Activated naive CD4-positive, alpha-beta T cell treated with anti-CD3 and anti-CD28 coated beads for 36 hours (primary cell): Measurements from ENCODE around the gene MAPK6. TPM values are rescaled to one million over a fixed set of nuclear protein-coding genes. Genes with fewer than 3 reads are reported as not detected.
"Not testable (repeated sequence)": the region's sequence is repeated elsewhere in the genome, so short reads cannot be mapped to it uniquely, and the experiment has no call there.

Experiments used
- CTCF ChIA-PET: fragments of 350-600 bp; sonication (Branson Sonifier 250); formaldehyde crosslinking; loops from one replicate; lab custom pipeline; 2021; ENCODE audit warnings: antibody characterized with exemption; lab: Charles Lee
- DNase-seq: peaks from one replicate; pipeline ENCODE4 v3.0.0-alpha.2; 2020
- H3K27ac Mint-ChIP-seq: one replicate; pipeline ENCODE4 v1.8.0; 2021; ENCODE audit warnings: mild to moderate bottlenecking, mixed read lengths
- H3K27me3 Mint-ChIP-seq: one replicate; pipeline ENCODE4 v1.8.0; 2021; ENCODE audit warnings: low read depth, mixed read lengths
- H3K36me3 Mint-ChIP-seq: one replicate; pipeline ENCODE4 v1.8.0; 2021; ENCODE audit warnings: low read depth, mixed read lengths
- H3K4me1 Mint-ChIP-seq: one replicate; pipeline ENCODE4 v1.8.0; 2021; ENCODE audit warnings: low read depth, mixed read lengths
- H3K4me3 Mint-ChIP-seq: one replicate; pipeline ENCODE4 v1.8.0; 2021; ENCODE audit warnings: mild to moderate bottlenecking, moderate library complexity, mixed read lengths
- H3K9me3 Mint-ChIP-seq: one replicate; pipeline ENCODE4 v1.8.0; 2021; ENCODE audit warnings: mixed read lengths
- intact Hi-C: fragments of 100-400 bp; cut with micrococcal nuclease; formaldehyde crosslinking; loops from one replicate; pipeline ENCODE4 v1.15.1; 2023
- total RNA-seq, 2 experiments: library from RNA; stranded (reverse); gene quantifications; one replicate each; pipeline ENCODE4 v1.2.3, GENCODE V29; 2021

Gene MAPK6
- total RNA-seq, 2 experiments from 2014 or later, result 16.7 to 17.2 TPM

DNA sequence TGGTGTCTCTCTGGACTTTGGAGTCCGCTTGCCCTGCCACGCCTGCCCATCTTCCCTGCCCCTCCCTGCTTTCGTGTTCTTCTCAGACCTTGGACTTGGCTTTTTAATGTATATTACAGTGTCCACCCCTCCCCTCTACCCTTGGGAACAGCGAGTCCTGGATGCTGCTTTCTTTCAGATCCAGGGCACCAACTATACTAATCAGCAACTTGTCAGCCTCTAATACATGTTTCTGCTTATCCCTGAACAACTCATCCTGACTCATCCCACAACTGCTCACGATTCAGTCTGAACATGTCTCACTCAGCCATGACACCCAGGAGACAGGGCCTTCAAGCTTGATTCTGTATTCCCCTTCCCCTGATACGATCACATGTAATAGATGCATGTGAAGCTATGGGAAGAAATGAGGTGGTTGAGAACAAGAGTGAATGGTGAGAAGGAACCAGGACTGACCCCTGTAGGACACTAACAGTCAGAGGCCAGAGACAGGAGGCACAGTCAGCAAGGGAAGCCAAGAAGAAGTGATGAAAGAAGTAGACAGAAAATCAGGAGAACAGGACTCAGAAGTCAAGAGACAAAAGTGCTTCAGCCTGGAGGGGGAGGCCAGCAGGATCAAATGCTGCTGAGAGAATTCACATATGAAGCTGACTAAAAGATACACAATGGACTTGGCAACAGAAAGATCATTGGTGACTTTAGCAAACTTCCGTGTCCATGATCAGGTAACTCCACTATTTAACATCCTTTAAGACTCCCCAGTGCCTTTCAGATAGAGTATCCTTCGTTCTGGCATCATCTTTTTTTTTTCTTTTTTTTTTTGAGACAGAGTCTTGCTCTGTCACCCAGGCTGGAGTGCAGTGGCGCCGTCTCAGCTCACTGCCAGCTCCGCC is 58.1 kb downstream of the MAPK6 start:
- H3K9me3 Mint-ChIP-seq, result no peaks in the 10 kb centered on the region
- DNase-seq, result peak; percentile 52
- H3K27ac Mint-ChIP-seq, result no peak overlapping the region

DNA sequence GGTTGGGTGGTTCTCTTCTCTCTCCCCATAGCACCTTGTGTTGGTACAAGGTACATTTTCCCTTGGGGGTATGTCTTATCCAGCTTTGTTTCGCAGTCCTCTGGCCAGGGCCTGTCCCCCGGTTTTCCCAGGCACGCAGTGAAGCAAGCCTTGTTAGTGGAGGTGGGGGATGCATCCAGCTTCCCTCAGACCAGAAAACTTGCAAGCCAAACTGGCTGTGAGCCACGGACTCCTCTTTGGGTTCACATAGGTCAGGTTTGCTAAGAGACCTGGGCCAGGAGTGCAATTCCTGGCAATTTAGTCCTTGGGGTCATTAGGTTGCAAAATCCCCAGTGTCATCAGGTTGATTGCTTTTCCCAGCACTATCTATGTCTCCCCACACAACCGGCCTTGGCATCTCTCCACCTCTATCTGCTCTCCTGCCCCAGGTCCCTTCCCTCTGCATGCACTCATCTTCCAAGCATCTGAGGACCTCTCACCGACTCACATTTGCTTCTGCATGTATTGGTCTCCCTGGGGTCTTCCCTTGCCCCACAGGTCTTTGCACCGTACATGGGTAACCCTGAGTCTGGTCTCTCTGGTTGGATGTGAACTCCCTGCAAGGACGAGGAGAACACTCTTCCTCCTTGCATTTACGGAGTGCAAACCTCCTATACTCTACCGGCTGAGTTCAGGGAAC is 59.3 kb downstream of the MAPK6 start:
- intact Hi-C loops, result loop anchor here (2.0 kb wide), 4 partner anchors 32 to 190 kb away; no protein-coding TSS in a partner anchor
- no peak overlapping the region for H3K27ac Mint-ChIP-seq
- no peaks in the 10 kb centered on the region for H3K9me3 Mint-ChIP-seq
- H3K36me3 Mint-ChIP-seq, result no peaks in the 10 kb centered on the region
- no peaks in the 10 kb centered on the region for H3K27me3 Mint-ChIP-seq
- H3K4me3 Mint-ChIP-seq, result no peak overlapping the region
- CTCF ChIA-PET, result interaction anchor here (0.6 to 6.1 kb wide), 36 partner anchors 8 to 1282 kb away, joined by 3 to 53 read pairs (median 4); partner anchors contain the start of genes BCL2L10 and LEO1
- peaks cover 2% of the 10 kb centered on the region for H3K4me1 Mint-ChIP-seq
- no peak for DNase-seq

More for the DNA sequence above, 58.1 kb downstream of the MAPK6 start:
- intact Hi-C loops, result no loop called here
- CTCF ChIA-PET, result interaction anchor here (0.5 to 6.1 kb wide), 19 partner anchors 9 to 151 kb away, joined by 3 to 53 read pairs (median 4); partner anchors contain the start of gene BCL2L10
- Mint-ChIP-seq H3K4me1 (peaks cover 2% of the 10 kb centered on the region), H3K36me3 (no peaks in the 10 kb centered on the region), H3K27me3 (no peaks in the 10 kb centered on the region), H3K4me3 (no peak overlapping the region)

DNA sequence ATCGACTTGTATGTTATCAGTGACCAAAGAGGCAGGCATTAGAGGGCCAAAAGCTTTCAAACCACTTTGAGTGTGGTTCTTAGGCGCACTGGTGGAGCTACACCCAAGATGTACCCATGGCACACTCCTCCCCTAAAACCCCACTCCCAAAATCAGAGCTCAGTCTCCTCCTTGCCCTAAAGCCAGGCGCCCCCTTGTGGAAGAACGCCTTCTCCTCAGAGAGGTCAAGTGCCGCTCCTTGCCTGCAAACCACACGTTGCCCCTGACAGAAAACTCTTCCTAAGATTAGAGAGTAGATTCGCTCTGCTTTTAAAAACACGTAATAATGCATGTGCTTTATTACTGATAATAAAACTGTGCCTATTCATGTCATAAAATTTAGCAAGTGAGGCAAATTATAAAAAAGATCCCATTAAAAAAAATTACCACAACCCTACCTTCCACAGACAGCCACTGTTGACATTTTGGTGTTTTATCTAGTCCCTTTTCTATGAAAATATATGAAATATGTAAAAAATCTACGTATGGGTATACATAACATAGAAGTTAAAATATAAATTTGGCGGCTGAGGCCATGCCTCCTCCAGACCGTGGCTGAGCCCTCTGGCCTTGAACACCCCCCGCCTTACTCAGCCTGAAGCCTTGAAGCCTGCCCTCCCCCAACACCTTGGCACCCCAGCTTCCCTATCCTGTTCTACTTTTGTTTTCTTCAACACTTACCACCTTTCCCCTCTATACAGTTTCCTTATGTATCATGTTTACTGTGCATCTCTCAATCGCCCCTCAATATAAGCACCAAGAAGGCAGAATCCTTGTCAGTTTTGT is 60.1 kb downstream of the MAPK6 start:
- peak; percentile 93 for DNase-seq
- Mint-ChIP-seq H3K9me3 (no peaks in the 10 kb centered on the region), H3K4me1 (peaks cover 2% of the 10 kb centered on the region), H3K27me3 (no peaks in the 10 kb centered on the region), H3K4me3 (no peak overlapping the region), H3K36me3 (no peaks in the 10 kb centered on the region), H3K27ac (no peak overlapping the region)
- intact Hi-C loops, result loop anchor here (1.0 to 2.0 kb wide), 5 partner anchors 32 to 190 kb away; no protein-coding TSS in a partner anchor
- CTCF ChIA-PET, result interaction anchor here (0.5 to 6.1 kb wide), 34 partner anchors 8 to 1281 kb away, joined by 3 to 53 read pairs (median 4); partner anchors contain the start of gene LEO1

DNA sequence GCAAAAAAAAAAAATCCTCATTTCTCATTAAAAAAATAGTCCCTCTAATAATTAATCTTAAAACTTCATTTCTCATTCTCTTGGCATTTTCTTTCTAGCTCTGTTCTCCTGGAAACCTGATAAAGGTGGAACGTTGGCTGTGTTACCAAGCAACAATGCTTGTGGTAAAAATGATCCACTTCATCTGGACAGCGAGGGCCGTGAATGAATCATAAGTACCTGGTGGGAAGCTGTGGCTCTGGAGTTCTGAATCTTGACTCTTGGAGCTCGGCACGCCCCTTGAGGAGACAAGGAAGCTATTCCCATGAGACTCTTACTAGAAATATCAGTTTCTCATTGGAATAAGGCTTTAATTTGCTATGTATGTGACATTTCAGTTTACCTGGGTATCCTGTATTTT is 61.0 kb downstream of the MAPK6 start:
- H3K4me1 Mint-ChIP-seq, result peaks cover 2% of the 10 kb centered on the region

DNA sequence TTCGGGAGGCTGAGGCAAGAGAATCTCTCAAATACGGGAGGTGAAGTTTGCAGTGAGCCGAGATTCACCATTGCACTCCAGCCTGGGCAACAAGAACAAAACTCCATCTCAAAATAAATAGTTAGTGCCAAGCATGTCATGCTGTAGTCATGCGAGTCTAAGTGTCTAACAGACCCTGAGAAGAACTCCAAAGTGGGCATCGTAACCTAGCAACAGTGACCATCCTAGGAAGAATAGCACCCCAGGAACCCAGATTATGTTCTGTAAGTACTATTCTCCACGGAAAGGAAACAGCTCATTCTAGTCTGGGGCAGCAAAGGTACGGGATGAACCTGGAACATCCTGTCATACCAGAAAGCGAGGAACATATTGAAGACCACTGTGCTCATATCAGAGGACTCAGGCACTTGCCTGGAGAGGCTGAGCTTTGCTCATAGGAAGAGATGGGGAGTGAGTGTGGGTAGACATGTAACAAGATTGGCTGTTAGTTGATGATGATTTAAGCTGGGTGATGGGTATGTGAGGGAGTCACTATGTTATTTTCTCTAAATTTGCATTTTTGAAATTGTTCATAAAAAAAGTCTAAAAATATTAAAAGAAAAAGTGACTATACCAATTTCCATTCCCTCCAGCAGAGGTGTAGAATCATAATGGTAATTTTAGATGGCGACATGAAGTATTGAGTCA is 61.8 kb downstream of the MAPK6 start:
- Mint-ChIP-seq H3K4me3 (no peak overlapping the region), H3K27me3 (no peaks in the 10 kb centered on the region), H3K9me3 (no peaks in the 10 kb centered on the region), H3K27ac (no peak overlapping the region), H3K4me1 (peaks cover 2% of the 10 kb centered on the region), H3K36me3 (no peaks in the 10 kb centered on the region)
- intact Hi-C loops, result no loop called here
- CTCF ChIA-PET, result interaction anchor here (1.1 to 6.1 kb wide), 6 partner anchors 18 to 337 kb away, joined by 3 to 53 read pairs (median 4); no protein-coding TSS in a partner anchor
- no peak for DNase-seq

More for the DNA sequence above, 61.0 kb downstream of the MAPK6 start:
- Mint-ChIP-seq H3K9me3 (no peaks in the 10 kb centered on the region), H3K4me3 (no peak overlapping the region), H3K36me3 (no peaks in the 10 kb centered on the region), H3K27me3 (no peaks in the 10 kb centered on the region), H3K27ac (no peak overlapping the region)
- CTCF ChIA-PET, result interaction anchor here (0.6 to 6.1 kb wide), 14 partner anchors 12 to 338 kb away, joined by 3 to 53 read pairs (median 6); no protein-coding TSS in a partner anchor
- intact Hi-C loops, result no loop called here
- no peak for DNase-seq

GRCh38 chr15:52082197-52083036 is 63.4 kb downstream of the MAPK6 start:
- DNase-seq, result no peak
- intact Hi-C loops, result loop anchor here (1.0 kb wide), 1 partner anchor 145 kb away; no protein-coding TSS in a partner anchor
- Mint-ChIP-seq H3K27ac (no peak overlapping the region), H3K4me3 (no peak overlapping the region), H3K36me3 (no peaks in the 10 kb centered on the region), H3K9me3 (no peaks in the 10 kb centered on the region), H3K27me3 (no peaks in the 10 kb centered on the region), H3K4me1 (no peaks in the 10 kb centered on the region)
- CTCF ChIA-PET, result interaction anchor here (0.6 to 1.8 kb wide), 5 partner anchors 36 to 172 kb away, joined by 3 to 6 read pairs (median 4); no protein-coding TSS in a partner anchor

- H3K36me3 Mint-ChIP-seq, H3K27me3 Mint-ChIP-seq, DNase-seq, H3K4me3 Mint-ChIP-seq, H3K4me1 Mint-ChIP-seq, H3K9me3 Mint-ChIP-seq, intact Hi-C loops, H3K27ac Mint-ChIP-seq: not testable (repeated sequence)
- CTCF ChIA-PET, result interaction anchor here (0.6 to 1.8 kb wide), 5 partner anchors 37 to 173 kb away, joined by 3 to 6 read pairs (median 4); no protein-coding TSS in a partner anchor
Measured at GRCh38 chr15:52083037-52083359, 64.0 kb downstream of the MAPK6 start.

- CTCF ChIA-PET, result interaction anchor here (0.7 to 1.8 kb wide), 7 partner anchors 14 to 173 kb away, joined by 3 to 6 read pairs (median 4); no protein-coding TSS in a partner anchor
- Mint-ChIP-seq H3K4me1 (no peaks in the 10 kb centered on the region), H3K4me3 (no peak overlapping the region), H3K27me3 (no peaks in the 10 kb centered on the region), H3K36me3 (no peaks in the 10 kb centered on the region), H3K27ac (no peak overlapping the region), H3K9me3 (no peaks in the 10 kb centered on the region)
- no peak for DNase-seq
- intact Hi-C loops, result no loop called here
Measured at GRCh38 chr15:52083603-52084002, 64.6 kb downstream of the MAPK6 start.

DNA sequence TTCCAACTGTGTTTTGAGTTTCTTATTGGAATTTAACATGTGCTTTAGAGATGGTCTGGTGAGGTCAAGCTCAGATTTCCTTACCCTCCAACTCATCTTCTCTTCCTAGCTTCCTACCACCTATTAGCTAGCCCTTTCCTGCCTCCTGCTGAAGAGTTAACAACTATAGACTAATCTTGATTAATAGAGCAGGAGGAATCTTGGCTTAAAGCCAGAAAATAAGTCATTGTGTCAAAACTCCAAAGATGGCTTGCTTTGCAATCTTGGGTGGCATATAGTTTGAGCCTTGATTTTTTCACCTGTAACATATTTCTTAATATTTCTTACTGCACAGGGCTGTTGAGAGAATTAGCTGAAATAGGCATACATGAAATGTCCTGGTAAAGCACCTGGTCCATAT is 66.3 kb downstream of the MAPK6 start:
- H3K27me3 Mint-ChIP-seq, result no peaks in the 10 kb centered on the region
- intact Hi-C loops, result no loop called here

GRCh38 chr15:52086011-52086786 is 67.2 kb downstream of the MAPK6 start:
- Mint-ChIP-seq H3K27me3 (no peaks in the 10 kb centered on the region), H3K4me3 (no peak overlapping the region), H3K36me3 (no peaks in the 10 kb centered on the region), H3K4me1 (no peaks in the 10 kb centered on the region), H3K27ac (no peak overlapping the region), H3K9me3 (peaks cover 8% of the 10 kb centered on the region)
- intact Hi-C loops, result no loop called here
- no peak for DNase-seq
- CTCF ChIA-PET, result interaction anchor here (1.0 kb wide), 1 partner anchor 8 kb away, joined by 3 read pairs; no protein-coding TSS in a partner anchor

More for the DNA sequence above, 66.3 kb downstream of the MAPK6 start:
- peaks cover 6% of the 10 kb centered on the region for H3K9me3 Mint-ChIP-seq
- H3K27ac Mint-ChIP-seq, result no peak overlapping the region
- H3K36me3 Mint-ChIP-seq, result no peaks in the 10 kb centered on the region
- DNase-seq, result no peak
- CTCF ChIA-PET, result interaction anchor here (1.6 kb wide), 1 partner anchor 104 kb away, joined by 4 read pairs; no protein-coding TSS in a partner anchor
- no peak overlapping the region for H3K4me3 Mint-ChIP-seq
- H3K4me1 Mint-ChIP-seq, result no peaks in the 10 kb centered on the region
